ENCODE measurements around the gene DGKD. TPM values are rescaled to one million over a fixed set of nuclear protein-coding genes. Genes with fewer than 3 reads are reported as not detected.
A peak's percentile ranks its signal among the peaks of the same experiment; 100 is the strongest.

DGKD gene
- total and polyA plus RNA-seq, 10 of the 15 experiments (the other 5 are each of a cell fraction or from before 2014, with no cell fraction given), result 2.7 to 81.9 (median 27.0) TPM

GRCh38 chr2:233503947-233504637, 149.8 kb downstream of the DGKD start:
- POLR2A ChIA-PET, result no interaction called here

More at GRCh38 chr2:233503947-233504637, 149.8 kb downstream of the DGKD start:
- SMC1A ChIA-PET (ENCODE audit: uncharacterized antibody, unreplicated experiment), result interaction anchor here (1.2 to 1.3 kb wide), 2 partner anchors 8 to 17 kb away, joined by 4 to 9 read pairs; no protein-coding TSS in a partner anchor
- no peaks in the 10 kb centered on the region for H3K79me2 ChIP-seq (ENCODE audit: control insufficient read depth, insufficient read depth, low read length)
- TF ChIP-seq BACH1 (IDR thresholded peaks at IDR 0.05; ENCODE audit: borderline replicate concordance), result no peak
- no peak for TF ChIP-seq SMC3 (IDR thresholded peaks at IDR 0.05; ENCODE audit: borderline replicate concordance, low read length)
- TF ChIP-seq ZNF274 (IDR thresholded peaks at IDR 0.05; ENCODE audit: insufficient read depth, insufficient read length), result no peak
- no peak for TF ChIP-seq STAT1 (conservative IDR thresholded peaks at IDR 0.05)
- TF ChIP-seq MEF2B (IDR thresholded peaks at IDR 0.05; ENCODE audit: partially characterized antibody, poor library complexity, severe bottlenecking), result peak; percentile 28
- TF ChIP-seq NFYA (IDR thresholded peaks at IDR 0.05; ENCODE audit: borderline replicate concordance, low read depth, low read length), result no peak
- TF ChIP-seq ETV6 (conservative IDR thresholded peaks at IDR 0.05 in 1 of 2, IDR thresholded peaks at IDR 0.05 in 1 of 2; ENCODE audit: borderline replicate concordance in 1 of 2, low read depth in 1 of 2), result no peak
- TF ChIP-seq ATF7 (IDR thresholded peaks at IDR 0.05; ENCODE audit: low read depth), result no peak
- TF ChIP-seq IKZF2 (IDR thresholded peaks at IDR 0.05), result no peak
- TF ChIP-seq STAT3 (IDR thresholded peaks at IDR 0.05; ENCODE audit: low read depth, low read length), result no peak
- TF ChIP-seq RUNX3 (IDR thresholded peaks at IDR 0.05; ENCODE audit: low read length), result peak; percentile 43
- TF ChIP-seq ATF3 (IDR thresholded peaks at IDR 0.05; ENCODE audit: borderline replicate concordance, extremely low read depth, low read depth, low read length), result no peak
- no peak for TF ChIP-seq HDGF (IDR thresholded peaks at IDR 0.05)
- TF ChIP-seq KDM1A (IDR thresholded peaks at IDR 0.05; ENCODE audit: borderline replicate concordance), result 0 out of 2 replicates have a peak, but pooled peaks have one; percentile 4
- 38% methylated on average over 1 of the region's 1 CpG for WGBS (ENCODE audit: insufficient coverage, insufficient replicate concordance, low lambda C conversion rate, missing lambda C conversion rate)
- peaks cover 0 to 5% of the 10 kb centered on the region in 2 experiments; a peak in 1 of 4 replicates for H3K36me3 ChIP-seq (ENCODE audit: control insufficient read depth in 2 of 2, insufficient read depth in 2 of 2, low read length in 1 of 2)
- no peak overlapping the region for H3K9ac ChIP-seq (ENCODE audit: control insufficient read depth, insufficient read depth, low read length)
- H3K4me3 ChIP-seq, result no peak overlapping the region
- peaks cover 12% of the 10 kb centered on the region for H3K9me3 ChIP-seq (replicated peaks; ENCODE audit: control insufficient read depth, insufficient read depth, low read length)
- intact Hi-C loops (cut with micrococcal nuclease; ENCODE audit: unreplicated experiment), result no loop called here
- in situ Hi-C loops (cut with MboI), result no loop called here
- no TSS peak for BruUV-seq (replicated peaks)
- RAD21 ChIA-PET (ENCODE audit: unreplicated experiment), result interaction anchor here (2.8 kb wide), 1 partner anchor 8 kb away, joined by 8 read pairs; no protein-coding TSS in a partner anchor
- no peaks in the 10 kb centered on the region for H3K27me3 ChIP-seq (replicated peaks in 1 of 2; ENCODE audit: control insufficient read depth in 2 of 2, insufficient read depth in 2 of 2, low read length in 1 of 2)
- H3K4me2 ChIP-seq (ENCODE audit: control insufficient read depth, insufficient read depth), result peak overlapping the region; percentile 43; the same call in 1 of the 2 replicates
- peaks cover 7% of the 10 kb centered on the region; the same call in 1 of the 2 replicates for H3K4me1 ChIP-seq (ENCODE audit: control insufficient read depth, insufficient read depth, low read length)
- FAIRE-seq (no peak), ATAC-seq (peak; percentile 70), DNase-seq (ENCODE audit: low read depth, low spot score) (no peak)
- peak overlapping the region; percentile 50; the same call in 1 of the 2 replicates for H3K27ac ChIP-seq (ENCODE audit: control insufficient read depth, insufficient read depth)
- CTCF ChIA-PET, result interaction anchor here (1.2 to 1.4 kb wide), 3 partner anchors 9 to 11 kb away, joined by 3 to 5 read pairs (median 5); no protein-coding TSS in a partner anchor
- no peak overlapping the region for H2AFZ ChIP-seq (ENCODE audit: control insufficient read depth, low read depth, low read length)
- H4K20me1 ChIP-seq (ENCODE audit: control insufficient read depth, insufficient read depth), result no peaks in the 10 kb centered on the region
